Brain microvascular endothelial cell (primary cell): ENCODE data around the gene CCR3.

Experiments used
- DNase-seq: peaks from one replicate; pipeline ENCODE4 v3.0.0-alpha.2; 2020
- H3K27ac ChIP-seq: fragments of 250-450 bp; sonication (Bioruptor Pico); 2 replicates; pipeline ENCODE4 v1.5.1; 2020; ENCODE audit warnings: mild to moderate bottlenecking, moderate library complexity
- H3K27me3 ChIP-seq: fragments of 250-450 bp; sonication (Bioruptor Pico); replicated peaks from 2 replicates; pipeline ENCODE4 v1.5.1; 2020; ENCODE audit warnings: mild to moderate bottlenecking
- H3K36me3 ChIP-seq: fragments of 250-450 bp; sonication (Bioruptor Pico); replicated peaks from 2 replicates; pipeline ENCODE4 v1.5.1; 2020; ENCODE audit warnings: mild to moderate bottlenecking
- H3K4me3 ChIP-seq: 2 replicates; pipeline ENCODE4 v1.5.1; 2011; ENCODE audit warnings: low read depth, mild to moderate bottlenecking, control low read depth, low read length, moderate library complexity
- in situ Hi-C: cut with HindIII; loops from 2 replicates; pipeline ENCODE4 v1.10.0; 2017; ENCODE audit warnings: low sequenced_read_pairs, low pct_ligation_motif_present
- TF ChIP-seq, protein P1 (sequence below): IDR thresholded peaks from 2 replicates; pipeline ENCODE4 v1.5.1; 2011; ENCODE audit warnings: low read depth, mild to moderate bottlenecking, moderate library complexity, low read length, control low read depth, inconsistent platforms; ENCODE audit errors: missing control alignments

Gene CCR3

DNA sequence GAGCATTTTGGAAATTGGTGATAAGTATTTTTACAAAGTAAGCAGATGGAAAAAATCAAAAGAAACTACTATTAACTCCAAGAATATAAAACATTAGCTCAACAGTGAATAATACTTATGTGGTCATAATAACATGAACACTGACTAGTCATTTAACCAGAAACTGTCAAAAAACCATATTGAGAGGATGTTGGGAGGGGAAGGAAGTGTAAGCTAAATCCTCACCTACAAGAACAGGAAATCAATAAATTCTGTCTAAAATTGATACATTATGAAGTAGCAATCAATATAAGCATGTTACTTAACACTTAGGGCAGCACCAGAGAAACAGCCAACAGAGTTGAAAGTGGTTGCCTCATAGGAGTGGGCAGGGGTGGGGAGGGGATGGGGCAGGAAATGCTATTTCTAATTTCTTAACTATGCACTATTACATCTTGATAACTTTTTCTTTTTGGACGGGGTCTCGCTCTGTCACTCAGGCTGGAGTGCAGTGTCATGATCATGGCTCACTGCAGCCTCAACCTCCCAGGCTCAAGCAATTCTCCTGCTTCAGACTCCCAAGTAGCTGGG lies 41.7 kb downstream of the CCR3 start:
- no peak overlapping the region for H3K4me3 ChIP-seq
- H3K27me3 ChIP-seq, result no peaks in the 10 kb centered on the region
- TF ChIP-seq, protein P1, sequence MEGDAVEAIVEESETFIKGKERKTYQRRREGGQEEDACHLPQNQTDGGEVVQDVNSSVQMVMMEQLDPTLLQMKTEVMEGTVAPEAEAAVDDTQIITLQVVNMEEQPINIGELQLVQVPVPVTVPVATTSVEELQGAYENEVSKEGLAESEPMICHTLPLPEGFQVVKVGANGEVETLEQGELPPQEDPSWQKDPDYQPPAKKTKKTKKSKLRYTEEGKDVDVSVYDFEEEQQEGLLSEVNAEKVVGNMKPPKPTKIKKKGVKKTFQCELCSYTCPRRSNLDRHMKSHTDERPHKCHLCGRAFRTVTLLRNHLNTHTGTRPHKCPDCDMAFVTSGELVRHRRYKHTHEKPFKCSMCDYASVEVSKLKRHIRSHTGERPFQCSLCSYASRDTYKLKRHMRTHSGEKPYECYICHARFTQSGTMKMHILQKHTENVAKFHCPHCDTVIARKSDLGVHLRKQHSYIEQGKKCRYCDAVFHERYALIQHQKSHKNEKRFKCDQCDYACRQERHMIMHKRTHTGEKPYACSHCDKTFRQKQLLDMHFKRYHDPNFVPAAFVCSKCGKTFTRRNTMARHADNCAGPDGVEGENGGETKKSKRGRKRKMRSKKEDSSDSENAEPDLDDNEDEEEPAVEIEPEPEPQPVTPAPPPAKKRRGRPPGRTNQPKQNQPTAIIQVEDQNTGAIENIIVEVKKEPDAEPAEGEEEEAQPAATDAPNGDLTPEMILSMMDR, result no peak
- H3K36me3 ChIP-seq, result no peaks in the 10 kb centered on the region
- no peak overlapping the region for H3K27ac ChIP-seq
- in situ Hi-C loops, result no loop called here
- DNase-seq, result no peak

DNA sequence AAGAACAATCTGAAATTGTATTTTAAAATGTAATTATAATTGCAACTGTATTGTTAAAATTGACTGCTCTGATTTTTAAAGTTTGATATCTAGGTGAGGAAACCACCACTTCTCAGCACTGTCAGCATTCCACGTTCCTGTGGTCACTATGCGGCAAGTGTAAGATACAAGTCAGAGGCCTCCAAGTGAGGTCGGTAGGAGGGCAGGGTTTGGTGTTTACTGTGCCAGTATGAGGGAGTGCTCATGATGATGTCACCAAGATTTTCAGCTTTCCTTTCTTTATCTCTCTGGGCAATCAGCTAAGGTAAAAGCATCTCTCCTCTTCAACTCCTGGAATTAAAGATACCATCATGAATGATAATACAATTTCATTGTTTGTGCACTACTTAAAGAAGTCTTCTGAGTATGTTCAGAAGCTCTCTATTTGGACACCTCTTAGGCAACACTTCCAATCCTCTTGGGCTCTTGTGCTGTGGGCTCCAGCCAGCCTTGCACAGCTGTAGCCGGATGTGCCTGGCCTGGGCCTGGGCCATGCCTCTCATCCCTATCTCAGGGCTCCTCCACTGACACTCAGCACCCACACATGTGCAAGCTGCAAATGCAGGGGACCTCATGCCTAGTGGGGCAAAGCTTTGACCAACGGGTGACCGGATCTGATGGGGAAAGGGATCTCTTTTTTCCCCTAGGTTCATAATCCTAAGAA lies 42.9 kb downstream of the CCR3 start:
- TF ChIP-seq, protein P1, result no peak
- H3K4me3 ChIP-seq, result no peak overlapping the region
- no peak overlapping the region for H3K27ac ChIP-seq
- H3K27me3 ChIP-seq, result no peaks in the 10 kb centered on the region
- in situ Hi-C loops, result no loop called here
- no peak for DNase-seq
- H3K36me3 ChIP-seq, result no peaks in the 10 kb centered on the region

DNA sequence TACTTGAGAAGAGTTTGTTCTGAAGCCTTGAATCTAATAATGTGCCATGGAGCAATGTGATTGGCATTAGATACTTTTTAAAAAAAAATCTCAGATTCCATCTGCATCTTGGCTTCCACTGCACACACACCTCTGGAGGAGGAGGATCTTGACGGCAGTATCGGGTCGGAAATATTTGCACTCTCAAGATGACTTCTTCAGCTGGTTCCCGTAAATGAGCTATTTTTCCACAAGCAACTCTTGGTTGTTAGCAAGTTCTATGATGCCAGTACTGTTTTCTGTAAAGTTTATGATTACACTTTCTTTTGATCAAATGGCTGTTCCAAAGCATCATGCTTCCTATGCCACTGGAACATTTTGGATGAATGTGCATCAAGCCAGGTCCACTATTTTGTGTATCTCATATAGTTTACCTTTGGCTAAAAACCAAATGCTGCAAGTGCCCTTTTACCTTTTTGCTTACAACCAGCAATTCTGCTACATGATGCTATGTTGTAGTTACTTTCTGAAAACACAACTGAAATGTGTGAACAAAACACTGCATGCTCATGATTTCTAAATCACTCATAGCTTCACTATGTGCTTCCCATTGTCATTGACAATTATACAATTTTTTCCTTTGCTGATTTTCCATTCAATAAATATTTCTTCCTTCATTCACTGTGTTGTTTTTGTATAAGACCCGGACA lies 43.8 kb downstream of the CCR3 start:
- Histone ChIP-seq H3K36me3 (no peaks in the 10 kb centered on the region), H3K27me3 (no peaks in the 10 kb centered on the region), H3K27ac (no peak overlapping the region), H3K4me3 (no peak overlapping the region)
- in situ Hi-C loops, result no loop called here
- TF ChIP-seq, protein P1, result no peak
- DNase-seq, result no peak

DNA sequence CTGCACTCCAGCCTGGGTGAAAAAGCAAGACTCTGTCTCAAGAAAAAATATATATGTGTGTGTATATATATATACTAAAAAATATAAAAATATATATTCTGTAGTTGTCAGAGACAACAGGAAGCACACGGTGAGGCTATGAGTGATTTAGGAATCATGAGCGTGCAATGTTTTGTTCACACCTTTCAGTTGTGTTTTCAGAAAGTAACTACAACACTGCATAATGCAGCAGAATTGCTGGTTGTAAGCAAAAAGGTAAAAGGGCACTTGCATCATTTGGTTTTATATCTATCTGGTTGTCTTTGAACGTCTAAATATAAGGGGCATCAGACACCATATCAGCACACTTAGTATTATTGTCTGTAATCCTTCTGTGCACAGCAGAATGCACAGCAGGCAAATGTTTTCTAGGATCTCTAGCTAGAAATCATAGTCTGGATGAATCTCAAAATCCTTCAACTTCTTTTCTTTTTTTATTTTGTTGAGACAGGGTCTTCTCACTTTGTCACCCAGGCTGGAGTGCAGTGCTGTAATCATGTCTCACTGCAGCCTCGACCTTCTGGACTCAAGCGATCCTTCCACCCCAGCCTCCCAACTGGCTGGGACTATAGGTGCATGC lies 44.8 kb downstream of the CCR3 start:
- TF ChIP-seq, protein P1, result no peak
- H3K27ac ChIP-seq, result no peak overlapping the region
- DNase-seq, result no peak

DNA sequence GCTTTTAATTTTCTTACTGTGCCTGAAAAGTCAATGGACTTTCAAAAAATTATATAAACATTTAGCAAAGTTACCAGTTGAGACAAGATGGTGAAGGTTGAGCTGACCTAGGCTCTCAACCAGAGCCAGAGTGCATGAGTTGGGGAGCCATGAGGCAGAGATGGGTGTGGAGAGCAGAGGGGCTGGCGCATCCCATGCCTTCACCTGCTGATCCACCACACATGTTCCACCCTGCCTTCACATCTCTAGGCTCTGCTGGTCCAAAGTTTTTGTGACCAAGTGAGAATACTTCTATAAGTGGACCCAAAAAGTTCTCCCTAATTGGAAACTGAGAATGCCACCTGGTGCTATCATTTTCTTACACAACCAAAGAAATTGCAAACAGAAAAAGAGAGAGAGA lies 47.3 kb downstream of the CCR3 start:
- Histone ChIP-seq H3K4me3 (no peak overlapping the region), H3K36me3 (no peaks in the 10 kb centered on the region), H3K27me3 (no peaks in the 10 kb centered on the region), H3K27ac (no peak overlapping the region)
- TF ChIP-seq, protein P1, result no peak
- in situ Hi-C loops, result no loop called here
- no peak for DNase-seq

More for the DNA sequence above, 44.8 kb downstream of the CCR3 start:
- Histone ChIP-seq H3K4me3 (no peak overlapping the region), H3K36me3 (no peaks in the 10 kb centered on the region), H3K27me3 (no peaks in the 10 kb centered on the region)
- in situ Hi-C loops, result no loop called here
